H1 (cell line): ENCODE results near the gene PEAK1. TPM values are rescaled to one million over a fixed set of nuclear protein-coding genes. Genes with fewer than 3 reads are reported as not detected.

Experiments used
- CTCF ChIA-PET: fragments of 300-600 bp; sonication (Branson Sonifier 250); formaldehyde crosslinking; loops from one replicate; lab custom pipeline; 2021; ENCODE audit not compliant: partially characterized antibody; lab: Charles Lee
- POLR2A ChIA-PET: fragments of 300-600 bp; sonication (Branson Sonifier 250); formaldehyde crosslinking; loops from one replicate; lab custom pipeline; 2021; ENCODE audit warnings: inconsistent platforms; ENCODE audit not compliant: partially characterized antibody; lab: Charles Lee
- DNase-seq, 2 experiments: peaks; one replicate each; pipeline versions ENCODE4 v3.0.0 to v3.0.0-alpha.2; 2010 to 2022; ENCODE audit warnings: low spot score in 2 of 2, low read depth in 1 of 2, mixed read lengths in 1 of 2
- FAIRE-seq: peaks from 2 replicates; lab custom pipeline; 2011; peaks lifted over from hg19 to GRCh38; lab: Jason Lieb, UNC
- H2AFZ ChIP-seq: 2 replicates; pipeline ENCODE4 v1.8.1; 2012; ENCODE audit warnings: low read length, inconsistent platforms
- H2AK5ac ChIP-seq: 2 replicates; pipeline ENCODE4 v1.6.1; 2013; ENCODE audit warnings: low read depth, low read length
- H2BK120ac ChIP-seq: replicated peaks from 2 replicates; pipeline ENCODE3; 2013; ENCODE audit warnings: low read depth, low read length, inconsistent platforms
- H2BK12ac ChIP-seq: 2 replicates; pipeline ENCODE4 v1.6.1; 2013; ENCODE audit warnings: low read depth, low read length
- H2BK15ac ChIP-seq: 2 replicates; pipeline ENCODE4 v1.6.1; 2013; ENCODE audit warnings: low read length
- H2BK20ac ChIP-seq: 2 replicates; pipeline ENCODE4 v1.6.1; 2013; ENCODE audit warnings: low read length
- H2BK5ac ChIP-seq: 2 replicates; pipeline ENCODE4 v1.6.1; 2013; ENCODE audit warnings: low read depth, low read length
- H3K14ac ChIP-seq: 2 replicates; pipeline ENCODE4 v1.6.1; 2013; ENCODE audit warnings: inconsistent platforms; ENCODE audit not compliant: insufficient read length
- H3K18ac ChIP-seq: 2 replicates; pipeline ENCODE4 v1.6.1; 2013; ENCODE audit warnings: low read length; ENCODE audit errors: extremely low read depth
- H3K23ac ChIP-seq: 2 replicates; pipeline ENCODE4 v1.6.1; 2013; ENCODE audit warnings: inconsistent platforms; ENCODE audit not compliant: insufficient read length
- H3K23me2 ChIP-seq: 2 replicates; pipeline ENCODE4 v1.6.1; 2013; ENCODE audit warnings: low read depth, low read length
- H3K27ac ChIP-seq: 2 replicates; pipeline ENCODE4 v1.6.1; 2011; ENCODE audit warnings: low read depth, low read length, inconsistent platforms
- H3K27me3 ChIP-seq, 4 experiments: replicated peaks in 1 of 4; 1 replicate in 1 of 4; 2 replicates in 3 of 4; pipeline versions ENCODE4 v1.6.1 to v1.8.1; 2011 to 2013; ENCODE audit warnings: low read length in 3 of 4, mild to moderate bottlenecking in 3 of 4, inconsistent platforms in 2 of 4, mixed read lengths in 2 of 4, moderate library complexity in 1 of 4; ENCODE audit not compliant: control insufficient read depth in 3 of 4, insufficient read depth in 3 of 4; ENCODE audit errors: extremely low read depth in 1 of 4
- H3K36me3 ChIP-seq, 4 experiments: 2 replicates each; pipeline versions ENCODE4 v1.6.1 to v1.8.1; 2011 to 2013; ENCODE audit warnings: mild to moderate bottlenecking in 4 of 4, low read length in 3 of 4, moderate library complexity in 2 of 4, control low read depth in 1 of 4, inconsistent platforms in 1 of 4; ENCODE audit not compliant: insufficient read depth in 4 of 4, control insufficient read depth in 2 of 4
- H3K4ac ChIP-seq: replicated peaks from 2 replicates; pipeline ENCODE3; 2013; ENCODE audit warnings: low read length, low read depth, mixed read lengths, inconsistent platforms; ENCODE audit not compliant: insufficient read length
- H3K4me1 ChIP-seq, 4 experiments: replicated peaks in 1 of 4; 1 replicate in 1 of 4; 2 replicates in 3 of 4; pipeline versions ENCODE4 v1.6.1 to v1.8.1; 2011 to 2013; ENCODE audit warnings: low read length in 3 of 4, inconsistent platforms in 2 of 4, mixed read lengths in 1 of 4; ENCODE audit not compliant: insufficient read depth in 4 of 4, control insufficient read depth in 3 of 4
- H3K4me2 ChIP-seq, 2 experiments: 2 replicates each; pipeline versions ENCODE4 v1.6.1 to v1.8.1; 2011 to 2013; ENCODE audit warnings: low read depth in 2 of 2, low read length in 2 of 2, control low read depth in 1 of 2, inconsistent platforms in 1 of 2, mild to moderate bottlenecking in 1 of 2; ENCODE audit not compliant: insufficient read depth in 1 of 2
- H3K4me3 ChIP-seq, 4 experiments: fragments of 200-600, 300-600 bp in 1 of 4; sonication (generic), shearing (Covaris generic), sonication (Bioruptor Twin) in 1 of 4; 2 replicates each; pipeline versions ENCODE4 v1.5.1 to v1.8.1; 2011 to 2016; ENCODE audit warnings: low read length in 4 of 4, low read depth in 3 of 4, control low read depth in 2 of 4, inconsistent platforms in 2 of 4, mild to moderate bottlenecking in 2 of 4, mixed read lengths in 1 of 4, moderate library complexity in 1 of 4; ENCODE audit not compliant: insufficient read depth in 2 of 4; ENCODE audit errors: extremely low read depth in 1 of 4
- H3K56ac ChIP-seq: replicated peaks from 2 replicates; pipeline ENCODE3; 2013; ENCODE audit warnings: low read depth, mild to moderate bottlenecking, mixed read lengths, low read length, inconsistent platforms; ENCODE audit not compliant: insufficient read length
- H3K79me1 ChIP-seq: 2 replicates; pipeline ENCODE4 v1.6.1; 2013; ENCODE audit warnings: low read depth, low read length, control low read depth
- H3K79me2 ChIP-seq, 2 experiments: 2 replicates each; pipeline versions ENCODE4 v1.6.1 to v1.8.1; 2012 to 2013; ENCODE audit warnings: low read length in 2 of 2, mild to moderate bottlenecking in 2 of 2, inconsistent platforms in 1 of 2; ENCODE audit not compliant: insufficient read depth in 2 of 2, control insufficient read depth in 1 of 2
- H3K9ac ChIP-seq, 4 experiments: replicated peaks in 1 of 4; 1 replicate in 1 of 4; 2 replicates in 3 of 4; pipeline versions ENCODE4 v1.6.1 to v1.8.1; 2011 to 2013; ENCODE audit warnings: low read depth in 3 of 4, low read length in 3 of 4, control low read depth in 2 of 4, mild to moderate bottlenecking in 2 of 4, moderate library complexity in 2 of 4, inconsistent platforms in 1 of 4; ENCODE audit errors: extremely low read depth in 1 of 4
- H3K9me3 ChIP-seq, 2 experiments: 2 replicates each; pipeline versions ENCODE4 v1.6.1 to v1.8.1; 2012 to 2013; ENCODE audit warnings: mild to moderate bottlenecking in 2 of 2, moderate library complexity in 2 of 2, control low read depth in 1 of 2, inconsistent platforms in 1 of 2, low read depth in 1 of 2, low read length in 1 of 2, mixed read lengths in 1 of 2; ENCODE audit not compliant: insufficient read depth in 2 of 2
- H4K20me1 ChIP-seq, 2 experiments: replicated peaks in 1 of 2; 2 replicates each; pipeline versions ENCODE3 to v1.8.1; 2011 to 2013; ENCODE audit warnings: inconsistent platforms in 2 of 2, low read length in 2 of 2, mild to moderate bottlenecking in 1 of 2; ENCODE audit not compliant: insufficient read depth in 2 of 2, control insufficient read depth in 1 of 2
- H4K5ac ChIP-seq: 2 replicates; pipeline ENCODE4 v1.6.1; 2013; ENCODE audit warnings: low read length, low read depth, mixed read lengths, inconsistent platforms; ENCODE audit not compliant: insufficient read length
- H4K8ac ChIP-seq: 2 replicates; pipeline ENCODE4 v1.8.0; 2013; ENCODE audit warnings: mild to moderate bottlenecking, moderate library complexity, low read length, inconsistent platforms; ENCODE audit not compliant: insufficient read depth; ENCODE audit errors: extremely low read depth
- H4K91ac ChIP-seq: replicated peaks from 2 replicates; pipeline ENCODE3; 2013; ENCODE audit warnings: low read length, mixed read lengths, inconsistent platforms; ENCODE audit not compliant: insufficient read length
- EZH2 ChIP-seq: fragments of 200-600 bp; sonication (generic); IDR thresholded peaks from 2 replicates; pipeline ENCODE4 v1.7.1; 2012; ENCODE audit warnings: low read depth, mild to moderate bottlenecking, moderate library complexity, low read length, inconsistent platforms; ENCODE audit not compliant: severe bottlenecking
- MAX ChIP-seq: IDR thresholded peaks from 2 replicates; pipeline ENCODE4 v1.6.1; 2012; ENCODE audit warnings: inconsistent platforms
- PHF8 ChIP-seq: fragments of 200-600 bp; sonication (generic); conservative IDR thresholded peaks from 2 replicates; pipeline ENCODE4 v1.7.1; 2012; ENCODE audit warnings: low read depth, mild to moderate bottlenecking, inconsistent platforms, low read length, moderate library complexity
- RAD21 ChIP-seq, 2 experiments: IDR thresholded peaks in 1 of 2; conservative IDR thresholded peaks in 1 of 2; 2 replicates each; pipeline ENCODE4 v1.6.1; 2011; ENCODE audit warnings: low read depth in 2 of 2, low read length in 2 of 2, improper control_type of control experiment in 1 of 2, inconsistent platforms in 1 of 2, mild to moderate bottlenecking in 1 of 2, moderate library complexity in 1 of 2
- SAP30 ChIP-seq: fragments of 300-600 bp; sonication (generic); IDR thresholded peaks from 2 replicates; pipeline ENCODE4 v1.7.1; 2012; ENCODE audit warnings: low read length, moderate library complexity, mild to moderate bottlenecking, inconsistent platforms; ENCODE audit not compliant: insufficient read depth, insufficient replicate concordance
- SIN3A ChIP-seq, 2 experiments: IDR thresholded peaks in 1 of 2; conservative IDR thresholded peaks in 1 of 2; 2 replicates each; pipeline ENCODE4 v1.6.1; 2011 to 2012; ENCODE audit warnings: low read length in 2 of 2, improper control_type of control experiment in 1 of 2, low read depth in 1 of 2, mild to moderate bottlenecking in 1 of 2
- WGBS, 2 experiments: shearing (Covaris generic) in 1 of 2; methylation state at CpG; one replicate each; pipeline versions ENCODE4 v1.1.6 to v1.1.7; 2013 to 2015; ENCODE audit warnings: low lambda C conversion rate in 2 of 2, mixed read lengths in 2 of 2, inconsistent platforms in 1 of 2, low coverage in 1 of 2, missing lambda C conversion rate in 1 of 2; ENCODE audit not compliant: insufficient replicate concordance in 2 of 2, insufficient coverage in 1 of 2, insufficient read length in 1 of 2; ENCODE audit errors: extremely low coverage in 1 of 2, missing lambda C conversion rate in 1 of 2; 5-methylcytosine and 5-hydroxymethylcytosine counted together
- polyA plus RNA-seq, 7 experiments: library from polyadenylated mRNA; depleted of rRNA in 3 of 7; stranded (reverse) in 5 of 7; unstranded in 2 of 7; fragments of >200 nt in 5 of 7; fragments of 200-250 nt in 2 of 7; gene quantifications; 1 replicate in 5 of 7; 2 replicates in 1 of 7; 4 replicates in 1 of 7; pipeline versions ENCODE4 v1.2.1 to v1.2.3, GENCODE V29; 2011 to 2013; ENCODE audit warnings: missing spikeins in 2 of 7, mixed read lengths in 2 of 7
- total RNA-seq: library from RNA; stranded (reverse); fragmentation: NEBNext Ultra II Directional; extraction: Animal tissue kit (Norgen Biotek cat#: 25700); gene quantifications from 2 replicates; pipeline ENCODE4 v1.2.1, GENCODE V29; 2021

The PEAK1 gene
- total and polyA plus RNA-seq, 2 of the 8 experiments (the other 6 are each of a cell fraction or from before 2014, with no cell fraction given), result 8.8 to 44.8 TPM

- no peak overlapping the region for H3K56ac ChIP-seq
Observed at GRCh38 chr15:77311618-77312398, 108.1 kb downstream of the PEAK1 start.

More at GRCh38 chr15:77311618-77312398, 108.1 kb downstream of the PEAK1 start:
- H4K91ac ChIP-seq, result no peak overlapping the region
- no peaks in the 10 kb centered on the region; the same call in 1 of the 2 replicates for H3K79me1 ChIP-seq
- TF ChIP-seq EZH2 (no peak), RAD21 (IDR thresholded peaks at IDR 0.05 in 1 of 2, conservative IDR thresholded peaks at IDR 0.05 in 1 of 2; ENCODE audit: low read depth in 2 of 2, low read length in 2 of 2) (peak; percentile 20 to 29; a peak in 3 of 4 replicates), SAP30 (no peak), MAX (no peak), PHF8 (no peak), SIN3A (conservative IDR thresholded peaks at IDR 0.05 in 1 of 2, IDR thresholded peaks at IDR 0.05 in 1 of 2; ENCODE audit: low read depth in 1 of 2, low read length in 2 of 2) (no peak)
- H4K8ac ChIP-seq, result no peak overlapping the region
- no peaks in the 10 kb centered on the region for H4K20me1 ChIP-seq
- H3K27ac ChIP-seq, result no peak overlapping the region
- H2AK5ac ChIP-seq, result no peak overlapping the region
- ChIA-PET CTCF (no interaction called here), POLR2A (no interaction called here)
- FAIRE-seq, result no peak
- H2BK20ac ChIP-seq, result no peak overlapping the region
- H2BK15ac ChIP-seq, result no peak overlapping the region
- no peak overlapping the region for H2BK12ac ChIP-seq
- no peaks in the 10 kb centered on the region for H3K23me2 ChIP-seq
- H2BK120ac ChIP-seq, result no peak overlapping the region
- no peak overlapping the region for H3K4ac ChIP-seq
- no peaks in the 10 kb centered on the region for H3K27me3 ChIP-seq
- H2BK5ac ChIP-seq, result no peak overlapping the region
- H4K5ac ChIP-seq, result no peak overlapping the region
- H3K36me3 ChIP-seq, result no peaks in the 10 kb centered on the region
- peaks cover 0 to 3% (median 1%) of the 10 kb centered on the region in 4 experiments; a peak in 1 of 7 replicates for H3K4me1 ChIP-seq
- no peak overlapping the region for H3K18ac ChIP-seq
- H3K79me2 ChIP-seq, result peaks cover 0 to under 1% of the 10 kb centered on the region in 2 experiments; a peak in 1 of 4 replicates
- H3K9me3 ChIP-seq, result no peaks in the 10 kb centered on the region
- no peak overlapping the region for H3K23ac ChIP-seq
- DNase-seq, result no peak
- no peak overlapping the region for H2AFZ ChIP-seq
- no peak overlapping the region for H3K4me2 ChIP-seq
- H3K9ac ChIP-seq, result no peak overlapping the region
- H3K4me3 ChIP-seq, result no peak overlapping the region
- H3K14ac ChIP-seq, result no peak overlapping the region
- 90% methylated on average over 7 of the region's 8 CpGs; no CpG with 5 or more reads in 1 of the 2 experiments for WGBS, 2 experiments
